Measurements from ENCODE around the gene GLS.

The GLS gene

DNA sequence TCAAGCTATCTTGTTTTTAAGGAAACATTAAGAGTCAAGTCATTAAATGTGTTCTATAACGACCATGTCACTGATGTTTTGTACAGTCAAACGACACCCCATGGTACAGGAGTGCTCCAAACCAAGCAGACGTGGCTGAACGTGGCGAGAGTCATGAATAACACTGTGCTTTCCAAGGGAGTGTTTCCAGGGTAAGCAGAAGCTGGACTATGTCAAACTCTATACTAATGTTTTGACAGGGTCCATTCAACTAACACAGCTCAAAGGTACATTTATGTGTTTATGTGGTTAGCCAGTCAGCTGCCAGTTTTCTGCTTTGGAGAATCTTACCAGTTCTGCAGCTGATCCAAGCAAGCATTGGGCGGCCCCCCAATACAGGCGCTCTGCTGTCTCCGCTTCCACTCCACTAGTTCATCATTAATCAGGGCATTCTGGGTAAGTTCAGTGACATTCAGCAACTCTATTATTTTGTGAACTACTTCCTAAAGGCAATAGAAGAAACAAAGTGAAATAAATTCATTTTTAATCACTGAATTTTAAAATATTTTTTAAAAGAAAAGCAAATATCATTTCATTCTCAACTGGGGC is 117.0 kb downstream of the GLS start:
- DNase-seq = no peak

DNA sequence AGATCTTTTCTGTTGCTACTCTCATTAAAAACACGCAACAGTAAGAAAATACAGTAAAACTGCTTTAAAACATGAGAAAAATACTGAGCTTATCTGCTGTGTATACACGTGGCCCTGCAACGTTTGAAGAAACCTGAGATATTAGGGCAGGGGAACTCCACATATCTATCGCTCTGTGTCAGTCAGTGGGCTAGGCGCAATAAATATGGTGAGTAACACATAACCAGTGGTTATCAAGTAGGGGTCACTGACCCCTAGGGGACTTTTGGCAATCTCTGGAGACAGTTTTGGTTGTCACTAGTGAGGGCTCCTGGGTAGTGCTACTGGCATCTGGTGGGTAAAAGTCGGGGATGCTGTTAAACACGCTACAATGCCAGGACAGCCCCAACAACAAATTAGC is 118.4 kb downstream of the GLS start:
- DNase-seq = no peak

DNA sequence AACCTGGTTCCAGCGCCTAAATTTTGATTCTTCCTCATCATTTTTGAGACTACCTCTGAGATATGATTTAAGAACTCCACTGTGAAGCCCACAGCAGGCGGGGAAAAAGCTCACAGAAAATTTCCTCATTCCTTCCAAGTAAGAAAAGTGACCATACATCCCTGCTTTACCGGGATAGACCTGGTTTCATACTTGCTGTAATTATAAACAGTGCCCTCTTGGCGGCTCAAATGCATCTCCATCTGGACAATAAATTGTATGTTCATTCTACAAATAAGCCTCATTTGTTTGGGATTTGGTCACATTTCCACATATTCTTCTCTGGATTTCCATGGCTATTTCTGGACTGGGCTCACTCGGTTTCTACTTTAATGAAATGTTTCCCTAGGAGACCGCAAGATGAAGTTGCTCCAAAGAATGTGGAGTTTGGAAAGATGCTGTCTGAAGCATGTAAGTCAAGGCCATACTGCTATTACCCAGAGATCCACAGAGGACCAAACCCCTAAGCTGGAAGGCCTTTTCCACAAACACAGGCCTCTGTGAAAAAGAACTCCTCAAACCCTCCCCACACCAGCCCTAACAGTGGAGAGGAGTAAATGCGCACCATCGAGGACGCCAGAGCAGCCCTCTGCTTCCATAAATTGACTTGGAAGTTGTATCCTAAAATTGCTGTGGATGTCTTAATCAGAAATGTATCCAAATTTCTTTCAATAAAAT is 119.5 kb downstream of the GLS start:
- no peak for DNase-seq

DNA sequence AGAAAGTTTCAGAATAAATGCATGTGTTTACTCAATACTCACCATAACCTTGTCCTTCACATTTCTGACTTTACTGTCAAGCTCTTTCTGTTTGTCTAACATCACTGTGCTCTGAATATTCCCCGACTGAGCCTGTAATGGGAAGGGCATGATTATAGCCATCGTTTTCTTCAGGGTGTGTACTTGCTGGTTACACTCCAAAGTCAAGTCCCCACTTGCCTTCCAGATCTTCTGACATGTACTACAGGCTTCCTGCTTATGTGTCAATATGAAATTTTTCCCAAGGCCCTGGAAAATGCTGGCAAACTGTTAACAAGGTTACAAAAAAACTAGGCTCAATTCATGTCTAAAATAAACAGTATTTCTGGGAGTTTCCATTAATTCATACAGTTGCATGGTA is 120.4 kb downstream of the GLS start:
- no peak for DNase-seq

DNA sequence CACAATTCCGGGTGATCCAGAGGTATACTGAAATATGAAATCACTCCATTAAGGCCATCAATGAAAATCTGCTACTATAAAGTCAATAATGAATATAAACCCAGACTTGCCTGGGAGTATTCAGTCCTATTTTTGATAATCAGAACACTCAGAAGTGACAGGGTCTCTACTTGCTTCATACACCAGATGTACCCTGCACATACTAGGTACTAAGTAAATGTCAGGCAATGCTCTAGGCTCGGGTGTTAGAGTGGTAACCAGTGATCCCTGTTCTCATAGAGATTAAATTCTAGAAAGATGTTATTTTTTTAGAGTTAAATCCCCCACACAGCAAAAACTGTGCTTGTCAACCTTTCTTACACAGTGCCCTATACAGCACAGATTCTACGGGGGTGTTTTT is 121.0 kb downstream of the GLS start:
- DNase-seq = no peak

DNA sequence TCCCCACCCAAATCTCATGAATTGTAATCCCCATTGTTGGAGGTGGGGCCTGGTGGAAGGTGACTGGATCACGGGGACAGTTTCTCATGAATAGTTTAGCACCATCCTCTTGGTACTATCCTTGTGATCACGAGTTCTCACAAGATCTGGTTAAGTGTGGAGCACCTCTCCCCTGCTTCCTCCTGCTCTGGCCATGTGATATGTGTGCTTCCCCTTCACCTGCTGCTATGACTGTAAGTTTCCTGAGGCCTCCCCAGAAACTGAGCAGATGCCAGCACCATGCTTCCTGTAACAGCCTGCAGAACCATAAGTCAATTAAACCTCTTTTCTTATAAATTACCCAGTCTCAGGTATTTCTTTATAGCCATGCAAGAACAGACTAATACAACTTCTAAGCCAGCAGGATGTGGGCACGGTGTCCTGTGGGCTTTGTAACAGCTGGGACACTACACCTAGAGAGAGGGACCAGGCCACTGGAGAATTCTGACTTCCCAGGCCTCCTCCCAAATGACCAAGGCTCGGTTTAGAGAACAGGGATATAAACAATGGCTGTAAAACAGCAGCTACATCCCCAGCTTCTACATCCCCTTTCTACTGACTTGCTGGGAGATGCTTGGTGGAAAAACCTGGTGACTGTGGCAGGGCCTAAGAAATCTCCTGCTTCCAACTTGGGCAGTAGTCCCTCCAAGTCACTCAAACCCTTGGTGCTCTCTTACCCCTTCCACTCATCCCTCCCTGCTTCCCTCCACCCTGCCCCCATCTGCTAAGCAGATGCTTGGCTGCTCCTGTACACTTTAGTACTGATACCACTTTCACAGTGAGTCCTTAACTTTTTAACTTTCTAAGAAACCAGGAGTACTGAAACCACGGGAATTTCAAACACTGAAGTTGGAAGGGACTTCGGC is 123.0 kb downstream of the GLS start:
- no peak for DNase-seq

DNA sequence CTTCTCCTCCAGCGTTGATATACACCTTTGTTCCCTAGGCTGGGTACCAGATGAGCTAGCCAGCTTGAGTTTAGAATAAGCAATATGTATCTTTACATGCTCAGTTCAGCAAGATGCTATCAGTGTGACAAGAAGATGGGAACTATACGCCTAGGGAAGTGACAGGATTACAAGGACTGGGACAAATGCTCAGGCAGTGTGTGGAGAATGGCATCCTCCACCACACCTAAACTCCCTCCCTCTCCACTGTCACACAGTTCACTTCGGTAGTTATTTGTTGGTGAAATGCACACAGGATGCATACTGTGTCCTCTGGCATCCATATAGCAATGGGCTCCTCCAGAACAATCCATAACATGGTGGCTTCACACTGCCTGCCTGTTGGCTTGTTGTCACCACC is 125.7 kb downstream of the GLS start:
- DNase-seq = no peak

DNA sequence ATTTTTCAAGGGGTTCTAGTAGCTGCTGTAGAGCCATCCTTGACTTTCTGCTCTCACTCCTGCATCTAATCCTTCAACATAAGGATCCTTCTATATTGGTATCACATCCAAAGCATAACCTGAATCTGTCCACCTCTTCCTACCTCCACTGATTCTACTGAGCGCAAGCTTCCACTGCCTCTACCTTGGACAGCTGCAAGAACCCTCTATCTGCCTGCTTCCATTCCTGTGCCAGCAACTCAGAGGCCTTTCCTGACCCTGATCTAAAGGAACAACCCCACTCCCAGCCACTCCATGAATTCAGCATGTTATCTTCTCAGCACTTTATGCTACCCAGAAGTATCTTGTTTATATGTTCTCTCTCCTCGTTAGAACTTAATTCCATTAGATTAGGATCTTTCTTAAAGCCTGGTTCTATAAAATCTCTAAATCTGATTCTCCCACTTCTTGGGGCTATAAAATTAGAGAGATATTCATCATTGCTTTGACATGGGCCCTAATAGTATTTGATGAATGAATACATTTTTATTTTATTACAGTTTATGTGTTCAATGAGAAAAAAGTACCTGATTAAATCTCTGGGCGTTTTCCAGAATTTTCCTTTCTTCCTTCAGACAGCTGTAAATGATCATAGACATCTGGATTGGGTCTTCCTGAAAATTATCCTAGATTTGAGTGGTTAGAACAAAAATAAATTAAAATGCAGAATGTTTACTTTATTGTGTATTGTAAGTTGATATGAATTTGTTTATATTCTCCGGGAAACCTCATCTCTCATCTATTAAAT is 126.6 kb downstream of the GLS start:
- DNase-seq = no peak

DNA sequence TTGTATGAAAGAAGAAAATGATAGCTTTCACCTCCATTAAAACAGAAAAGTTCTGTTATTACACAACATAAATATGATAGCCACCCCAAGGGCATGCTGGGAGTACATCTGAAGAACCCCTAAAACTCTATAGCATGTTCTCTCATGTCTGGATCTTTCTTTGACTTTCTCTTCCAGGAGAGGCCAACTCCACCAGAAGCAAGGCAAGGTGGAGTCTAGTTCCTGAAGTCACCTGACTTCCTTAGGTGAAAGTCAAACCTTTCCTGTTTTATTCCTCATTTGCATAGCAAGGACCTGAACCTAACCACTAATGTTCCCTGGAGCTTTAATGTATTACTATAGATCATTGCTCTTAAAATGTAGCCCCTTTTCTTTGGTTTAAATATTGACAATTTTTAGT is 127.7 kb downstream of the GLS start:
- no peak for DNase-seq

DNA sequence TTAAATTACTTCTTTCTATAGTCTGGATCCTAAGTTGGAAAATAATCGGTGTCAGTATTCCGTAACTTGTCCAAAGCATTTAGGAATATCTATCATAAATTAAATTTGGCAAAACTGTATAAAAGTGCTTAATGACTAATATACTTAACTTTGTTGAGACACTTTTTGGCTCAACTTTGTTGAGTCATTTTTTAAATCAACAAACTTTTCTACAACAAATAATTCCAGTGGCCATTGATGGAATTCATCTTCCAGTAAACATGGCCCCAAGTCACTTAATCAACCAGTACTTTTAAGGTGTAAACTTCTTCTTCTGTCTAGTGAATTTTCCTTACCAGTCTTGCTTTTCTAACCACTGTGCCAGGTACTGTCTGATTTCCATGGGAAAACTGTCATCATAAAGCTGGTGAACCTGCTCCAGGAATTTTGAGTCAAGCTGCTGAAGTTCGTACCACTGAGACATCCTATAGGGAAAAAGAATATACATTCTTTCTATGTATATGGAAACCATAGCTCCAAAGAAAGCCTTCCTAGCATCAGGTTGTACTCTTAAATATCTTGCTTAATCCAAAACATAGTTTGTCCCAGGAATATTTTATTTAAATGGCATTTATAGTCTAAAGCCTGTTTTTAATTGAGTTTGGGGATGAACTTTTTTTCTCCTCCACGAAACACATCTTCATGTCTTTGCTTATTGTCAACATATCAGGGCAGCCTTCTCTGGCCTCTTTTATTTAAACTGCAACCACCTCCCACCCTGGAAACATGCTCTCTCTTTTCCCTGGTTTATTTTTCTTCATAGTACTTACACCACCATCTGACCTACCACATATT is 129.1 kb downstream of the GLS start:
- no peak for DNase-seq

DNA sequence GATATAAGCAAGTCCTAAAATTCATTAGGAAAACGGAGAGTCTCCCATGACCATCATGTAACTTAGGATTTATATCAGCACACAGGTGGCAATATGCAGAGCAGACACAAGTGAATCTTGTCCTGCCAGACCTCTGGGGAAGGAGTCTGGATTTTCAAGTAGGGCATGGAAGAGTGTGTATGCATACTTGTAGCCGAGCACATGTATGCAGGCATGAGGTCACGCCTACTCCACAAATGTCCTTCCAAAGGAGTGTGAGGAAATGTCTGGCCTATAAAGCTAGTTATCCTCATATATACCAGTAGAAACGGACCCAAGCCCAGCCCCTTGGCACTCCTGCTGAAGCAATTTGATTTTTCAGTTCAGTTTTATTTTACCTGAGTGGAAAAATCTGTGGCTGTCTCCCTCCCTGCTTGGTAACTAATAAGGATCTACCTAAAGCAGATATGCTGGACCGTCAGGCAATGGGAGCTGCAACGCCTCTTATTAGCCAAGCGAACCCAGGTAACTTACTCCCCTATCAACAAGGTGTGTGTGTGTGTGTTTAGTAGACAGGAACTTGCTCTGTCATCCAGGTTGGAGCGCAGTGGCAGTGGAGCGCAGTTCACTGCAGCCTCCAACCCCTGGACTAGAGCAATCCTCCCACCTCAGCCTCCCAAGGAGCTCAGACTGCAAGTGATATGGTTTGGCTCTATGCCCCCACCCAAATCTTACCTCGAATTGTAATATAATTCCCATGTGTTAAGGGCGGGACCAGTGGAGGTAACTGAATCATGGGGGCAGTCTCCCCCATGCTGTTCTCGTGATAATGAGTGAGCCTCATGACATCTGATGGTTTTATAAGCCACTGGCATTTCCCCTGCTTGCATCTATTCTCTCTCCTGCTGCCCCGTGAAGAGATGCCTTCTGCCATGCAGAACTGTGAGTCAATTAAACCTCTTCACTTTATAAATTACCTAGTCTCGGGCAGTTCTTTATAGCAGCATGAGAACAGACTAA is 130.6 kb downstream of the GLS start:
- peak in 1 of 6 experiments; percentile 11 for DNase-seq

DNA sequence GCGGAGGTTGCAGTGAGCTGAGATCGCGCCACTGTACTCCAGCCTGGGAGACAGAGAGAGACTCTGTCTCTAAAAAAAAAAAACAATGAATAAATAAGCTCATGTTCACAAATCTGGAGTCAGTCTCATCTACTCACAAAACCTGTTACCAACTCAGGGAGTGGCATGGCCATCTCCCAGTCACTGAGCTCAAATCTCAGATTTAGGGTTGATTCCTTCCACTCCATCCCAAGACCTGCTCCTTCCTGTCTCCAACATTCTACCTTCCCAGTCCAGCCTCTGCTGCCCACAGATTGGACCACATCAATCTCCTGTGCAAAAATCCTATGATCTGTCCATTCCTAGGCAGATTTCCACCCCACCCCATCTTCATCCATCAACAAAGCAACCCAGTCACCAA is 131.7 kb downstream of the GLS start:
- no peak for DNase-seq

DNA sequence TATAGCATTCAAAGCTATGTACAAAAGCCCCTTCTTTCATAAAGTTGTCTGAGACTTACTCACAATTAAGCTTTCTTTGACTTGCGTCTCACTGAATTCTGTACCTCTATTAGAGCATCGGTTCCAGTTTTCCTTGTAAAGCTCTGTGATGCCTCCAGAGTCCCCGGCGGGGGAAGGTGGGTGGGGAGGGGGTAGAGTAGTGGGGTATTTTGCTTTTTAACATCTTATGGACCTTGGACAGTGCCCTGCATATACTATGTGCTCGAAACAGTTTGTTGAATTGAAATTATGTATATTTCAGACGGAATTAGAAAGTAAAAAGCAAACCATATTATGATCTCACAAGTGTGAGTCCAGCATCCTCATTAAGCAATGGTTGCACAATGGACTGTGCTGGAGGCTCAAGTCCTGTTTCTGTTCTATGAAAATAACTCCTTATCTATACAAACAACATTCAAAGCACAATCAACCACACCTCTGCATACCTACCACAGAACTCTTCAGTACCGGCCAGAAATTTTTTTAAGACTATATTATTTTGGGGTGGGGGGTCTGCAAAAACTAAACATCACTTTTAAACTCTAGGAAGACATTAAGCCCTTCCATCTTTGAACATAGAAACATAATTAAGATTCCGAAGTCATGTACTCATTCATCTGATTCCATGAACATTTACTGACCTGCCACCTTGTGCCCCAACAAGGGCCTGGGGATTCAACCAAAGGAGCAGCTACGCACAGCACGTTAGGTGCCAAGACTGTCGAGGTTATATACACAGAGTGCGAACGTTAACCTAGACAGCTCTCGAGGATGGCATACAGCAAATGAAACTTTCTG is 132.4 kb downstream of the GLS start:
- DNase-seq = peak in 1 of 6 experiments; percentile 25

DNA sequence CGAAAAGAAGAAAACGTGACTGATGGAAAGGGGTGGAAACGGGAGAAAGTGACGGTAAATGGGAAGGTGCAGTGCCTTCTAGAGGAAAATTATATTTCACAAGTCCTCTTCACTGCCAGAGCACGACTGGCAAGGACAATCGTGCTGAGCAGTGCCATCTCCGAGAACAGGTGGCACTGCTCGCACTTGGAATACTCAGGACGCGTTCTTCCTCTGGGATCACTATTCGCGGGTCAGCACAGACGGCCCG is 133.0 kb downstream of the GLS start:
- no peak for DNase-seq

DNA sequence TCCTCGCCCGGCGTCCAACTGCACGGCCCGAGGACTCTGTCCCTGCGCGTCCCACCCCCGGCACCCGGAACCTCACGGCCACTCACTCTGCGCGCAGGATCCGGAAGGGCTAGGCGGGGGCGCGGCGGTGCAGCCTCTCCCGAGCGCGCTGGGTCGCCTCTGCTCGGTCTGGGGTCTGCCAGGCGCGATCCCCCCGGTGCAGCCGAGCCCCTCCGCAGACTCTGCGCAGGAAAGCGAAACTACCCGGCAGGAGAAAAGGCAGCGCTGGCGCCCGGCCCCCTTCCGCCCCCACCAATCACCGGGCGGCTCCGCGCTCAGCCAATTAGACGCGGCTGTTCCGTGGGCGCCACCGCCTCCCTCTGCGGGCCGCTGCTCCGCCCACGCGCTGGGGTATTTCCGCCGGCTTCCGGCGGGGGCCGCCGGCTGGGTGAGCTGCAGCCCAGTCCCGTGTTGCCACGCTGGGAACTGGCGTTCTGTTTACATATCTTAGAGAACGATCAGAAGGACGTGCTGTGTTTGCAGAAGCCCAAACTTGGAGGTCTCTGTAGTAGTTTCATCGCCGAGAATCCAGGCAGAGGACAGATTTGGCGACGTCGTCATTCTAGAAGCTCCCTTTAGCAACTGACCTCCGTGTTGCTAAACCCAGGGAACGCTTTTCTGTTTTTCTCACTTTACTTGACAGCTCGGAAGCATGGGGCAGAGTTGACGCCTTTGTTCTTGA is 133.5 kb downstream of the GLS start, which contains the start of gene STAT1:
Gene STAT1, minus strand, starts transcription at position 240 of the 721 bp plus-strand sequence. CDS start 4,168 bp downstream, outside the sequence.
- DNase-seq = peak; percentile 89 to 96 (median 94)

DNA sequence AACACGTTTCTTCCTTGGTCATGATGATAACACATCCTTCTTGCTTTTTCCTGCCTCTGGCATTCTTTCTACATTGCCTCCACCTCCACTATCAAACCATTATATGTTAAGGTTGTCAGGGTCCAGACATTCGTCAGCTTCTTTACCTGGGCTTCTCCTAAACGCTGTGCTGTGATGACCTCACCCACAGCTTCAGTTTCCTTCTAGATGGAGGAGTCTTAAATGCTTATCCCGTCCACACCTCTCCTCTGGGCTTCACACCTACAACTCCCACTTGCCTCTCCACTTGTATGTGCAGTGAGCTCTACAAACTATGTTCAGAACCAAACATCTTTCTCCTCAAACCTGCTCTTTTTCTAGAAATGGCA is 134.0 kb downstream of the GLS start:
- no peak for DNase-seq
